Activated effector memory CD4-positive, alpha-beta T cell treated with anti-CD3 and anti-CD28 coated beads, Interleukin-2, amount 50 U/mL, for 16 hours (primary cell): ENCODE measurements around the gene SYCE3.

Experiments
- DNase-seq: peaks from one replicate; pipeline ENCODE4 v3.0.0-alpha.2; 2020

The SYCE3 gene

DNA sequence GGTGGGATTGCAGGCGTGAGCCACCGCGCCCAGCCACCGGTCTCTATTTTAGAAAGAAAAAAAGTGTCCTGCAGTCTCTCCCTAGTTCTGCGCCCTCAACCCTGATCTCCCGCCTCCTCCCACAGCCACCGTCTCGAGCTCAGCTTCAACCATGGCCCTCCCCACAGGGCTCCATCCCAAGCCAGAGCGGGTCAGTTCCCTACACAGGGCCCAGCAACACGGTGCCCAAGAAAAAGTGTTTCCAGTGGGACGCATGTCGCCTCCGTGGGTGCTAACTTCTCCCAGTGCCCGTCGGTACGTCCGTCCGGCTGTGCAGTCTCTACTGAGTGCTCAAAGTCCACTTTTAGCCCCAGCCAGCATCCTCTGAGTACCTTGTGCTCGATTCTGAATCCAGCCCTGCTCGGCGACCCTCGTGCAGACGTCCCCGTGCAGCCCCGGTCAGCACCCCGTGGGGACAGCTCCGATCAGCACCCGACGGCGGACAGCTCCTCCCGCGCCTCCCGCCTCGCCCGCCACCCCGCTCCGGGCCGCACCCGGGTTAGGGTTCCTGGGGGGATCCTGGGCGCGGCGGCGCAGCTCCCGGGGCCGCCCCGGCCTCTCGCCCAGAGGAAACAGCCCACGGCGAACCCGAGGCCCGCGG lies 37.2 kb upstream of the SYCE3 start:
- DNase-seq: peak; percentile 84

DNA sequence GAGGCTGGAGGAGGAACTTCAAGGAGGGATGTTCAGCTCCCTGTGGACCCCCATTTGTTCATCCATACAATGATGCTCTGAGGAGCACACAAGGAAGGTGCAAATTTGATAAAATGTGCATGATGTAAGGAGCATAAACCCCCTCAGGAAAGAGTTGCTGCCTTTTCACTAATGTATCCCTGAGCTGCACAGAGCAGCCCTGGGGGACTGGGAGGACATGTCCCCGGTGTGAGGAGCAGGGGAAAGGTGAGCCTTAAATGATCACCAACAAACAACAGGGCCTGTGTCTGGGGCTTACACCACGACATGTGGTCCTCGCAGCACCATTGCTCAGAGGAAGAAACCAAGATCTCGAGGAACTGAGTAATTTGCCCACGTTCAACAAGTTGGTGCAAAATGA lies 34.4 kb upstream of the SYCE3 start:
- no peak for DNase-seq

DNA sequence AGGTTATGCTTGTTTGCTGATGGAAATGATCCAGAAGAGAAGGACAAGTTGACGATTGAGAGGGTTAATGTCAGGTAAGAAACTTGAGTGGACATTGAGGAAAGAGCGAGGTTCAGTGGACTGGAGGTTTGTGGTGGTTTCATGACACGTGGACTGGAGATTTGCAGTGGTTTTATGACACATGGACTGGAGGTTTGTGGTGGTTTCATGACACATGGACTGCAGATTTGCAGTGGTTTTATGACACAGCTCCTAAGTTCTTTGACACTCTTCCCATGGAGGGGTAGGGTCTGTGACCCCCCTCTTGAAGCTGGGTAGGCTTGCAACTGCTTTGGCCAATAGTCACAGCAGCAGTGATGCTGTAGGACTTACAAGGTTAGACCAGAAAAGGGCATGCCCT lies 32.5 kb upstream of the SYCE3 start:
- DNase-seq: no peak

DNA sequence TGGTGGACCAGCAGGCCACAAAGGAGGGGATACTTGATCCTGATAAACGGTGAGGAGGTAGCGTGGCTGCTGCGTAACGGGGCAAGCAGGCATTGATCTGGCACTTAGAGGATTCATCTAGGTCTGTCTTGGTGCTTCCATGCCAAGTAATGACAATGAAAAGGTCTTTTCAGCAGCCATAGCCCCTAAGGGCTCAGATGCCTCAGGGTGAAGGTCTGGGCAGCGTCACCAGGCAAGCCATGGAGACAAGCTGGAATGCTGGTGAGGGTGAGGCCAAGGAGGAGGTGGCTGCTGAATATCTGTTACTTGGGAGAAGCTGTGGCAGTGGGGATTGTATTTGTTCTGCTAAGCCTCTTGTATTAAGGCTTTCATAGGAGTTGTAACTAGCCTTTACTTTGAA lies 24.7 kb upstream of the SYCE3 start:
- no peak for DNase-seq

DNA sequence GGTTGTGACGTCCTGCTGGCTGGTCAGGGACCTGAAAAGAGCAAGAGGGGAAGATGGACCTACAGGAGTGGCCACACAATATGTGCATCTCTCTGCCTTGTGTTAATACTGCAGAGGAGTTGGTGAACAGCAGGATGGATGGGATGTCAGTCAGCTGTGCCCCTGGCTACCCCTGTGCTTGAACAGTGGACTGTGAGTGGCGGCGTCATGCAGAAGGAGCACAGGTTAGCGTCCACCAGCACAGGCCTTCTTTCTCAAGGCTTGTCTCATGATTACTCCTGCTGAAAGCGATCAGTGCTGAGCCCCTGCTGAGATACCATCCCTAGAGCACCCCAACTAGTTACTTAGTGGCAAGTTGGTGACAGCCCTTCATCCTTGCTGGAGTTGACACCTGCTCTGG lies 23.7 kb upstream of the SYCE3 start:
- DNase-seq: no peak

DNA sequence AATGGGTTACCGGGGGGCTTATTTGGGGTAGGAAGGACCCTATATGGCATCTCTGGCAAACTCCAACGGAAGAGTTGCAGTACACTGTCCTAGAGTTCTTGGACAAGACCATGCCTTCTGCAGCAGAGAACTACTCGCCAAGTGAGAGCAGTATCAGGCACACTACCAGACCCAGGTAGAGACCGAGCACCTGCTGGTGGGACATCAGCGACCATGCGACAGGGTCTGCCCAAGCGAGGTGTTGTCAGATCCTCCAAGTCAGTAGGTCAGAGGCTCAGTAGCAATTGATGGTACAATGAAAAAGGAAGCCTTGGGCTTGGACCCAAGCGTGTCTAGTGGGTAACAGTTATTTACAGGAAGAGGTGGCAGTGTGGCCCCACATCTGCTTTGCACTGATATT lies 23.1 kb upstream of the SYCE3 start:
- DNase-seq: no peak

DNA sequence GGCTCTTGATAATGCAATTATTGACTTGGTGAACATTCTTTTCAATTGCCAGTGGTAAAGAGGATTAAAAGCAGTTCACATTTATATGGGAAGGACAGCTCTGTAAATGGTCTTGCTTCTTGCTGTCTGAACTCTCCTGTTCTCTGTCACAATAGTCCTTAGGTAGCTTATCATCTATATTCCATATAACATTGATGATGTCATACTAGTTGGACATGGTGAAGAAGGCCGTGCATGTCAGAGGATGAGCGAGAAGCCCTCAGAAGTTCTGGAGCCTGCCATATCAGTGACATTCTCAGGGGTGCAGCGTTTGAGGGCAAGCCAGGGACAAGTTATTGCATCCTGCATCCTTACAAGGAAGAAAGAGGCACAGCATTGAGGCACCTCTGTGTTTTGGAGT lies 22.5 kb upstream of the SYCE3 start:
- DNase-seq: no peak

DNA sequence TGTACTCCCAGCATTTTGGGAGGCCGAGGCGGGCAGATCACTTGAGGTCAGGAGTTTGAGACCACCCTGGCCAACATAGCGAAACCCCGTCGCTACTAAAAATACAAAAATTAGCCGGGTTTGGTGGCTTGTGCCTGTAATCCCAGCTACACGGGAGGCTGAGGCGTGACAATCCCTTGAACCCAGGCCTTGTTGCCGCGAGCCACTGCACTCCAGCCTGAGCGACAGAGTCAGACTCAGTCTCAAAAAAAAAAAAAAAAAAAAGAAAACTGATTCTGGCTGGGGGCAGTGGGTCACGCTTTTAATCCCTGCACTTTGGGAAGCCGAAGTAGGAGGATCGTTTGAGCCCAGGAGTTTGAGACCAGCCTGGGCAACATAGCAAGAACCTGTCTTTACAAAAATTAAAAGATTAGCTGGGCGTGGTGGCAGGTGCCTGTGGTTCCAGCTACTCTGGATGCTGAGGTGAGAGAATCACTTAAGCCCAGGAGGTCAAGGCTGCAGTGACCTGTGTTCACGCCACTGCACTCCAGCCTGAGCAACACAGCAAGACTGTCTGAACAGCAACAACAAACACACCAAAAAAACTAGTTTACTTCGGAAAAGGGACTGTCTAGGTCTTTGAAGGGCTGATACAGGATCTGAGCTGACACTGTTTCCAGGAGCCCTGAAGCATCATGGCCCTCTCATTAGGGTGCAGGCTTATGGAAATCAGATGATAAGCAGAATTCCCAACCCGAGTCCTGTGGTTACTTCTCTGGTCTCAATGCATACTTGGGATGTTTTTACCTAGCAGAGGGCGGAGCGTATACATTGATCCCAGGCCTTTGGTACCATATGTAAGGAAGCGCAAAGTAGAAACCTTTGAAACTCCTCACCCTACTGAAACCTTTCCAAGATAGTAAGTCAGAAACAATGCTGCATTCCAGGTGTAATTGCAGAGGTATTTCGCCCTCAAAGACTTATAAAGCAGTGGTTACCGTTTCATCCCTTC lies 21.7 kb upstream of the SYCE3 start:
- DNase-seq: no peak

DNA sequence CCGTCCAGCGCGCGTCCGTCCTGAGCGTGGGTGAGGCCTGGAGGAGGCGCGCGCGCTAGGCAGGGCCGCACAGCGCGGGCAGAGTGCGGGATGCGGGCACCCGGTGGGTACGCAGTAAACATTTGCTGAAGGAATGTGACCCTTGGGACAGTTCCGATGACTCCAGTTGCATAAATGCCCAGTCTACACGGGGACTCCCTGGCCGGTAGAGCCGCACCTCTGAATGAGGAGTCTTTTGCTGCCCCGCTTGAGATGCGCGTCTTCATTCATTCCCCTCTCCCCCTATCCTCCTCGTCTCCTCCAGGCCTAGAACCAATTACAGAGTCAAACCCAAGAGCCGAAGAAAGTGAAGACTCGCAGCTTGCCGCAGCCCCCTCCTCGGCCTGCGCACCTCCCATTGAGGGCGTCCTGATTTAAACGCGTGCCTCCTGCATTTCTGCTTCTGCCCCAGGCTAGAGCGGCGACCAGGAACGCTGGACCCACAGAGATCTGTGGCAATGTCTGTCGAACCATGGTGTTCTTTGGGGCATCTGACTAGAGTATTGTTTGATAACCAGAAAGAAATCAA lies 20.7 kb upstream of the SYCE3 start:
- DNase-seq: no peak

DNA sequence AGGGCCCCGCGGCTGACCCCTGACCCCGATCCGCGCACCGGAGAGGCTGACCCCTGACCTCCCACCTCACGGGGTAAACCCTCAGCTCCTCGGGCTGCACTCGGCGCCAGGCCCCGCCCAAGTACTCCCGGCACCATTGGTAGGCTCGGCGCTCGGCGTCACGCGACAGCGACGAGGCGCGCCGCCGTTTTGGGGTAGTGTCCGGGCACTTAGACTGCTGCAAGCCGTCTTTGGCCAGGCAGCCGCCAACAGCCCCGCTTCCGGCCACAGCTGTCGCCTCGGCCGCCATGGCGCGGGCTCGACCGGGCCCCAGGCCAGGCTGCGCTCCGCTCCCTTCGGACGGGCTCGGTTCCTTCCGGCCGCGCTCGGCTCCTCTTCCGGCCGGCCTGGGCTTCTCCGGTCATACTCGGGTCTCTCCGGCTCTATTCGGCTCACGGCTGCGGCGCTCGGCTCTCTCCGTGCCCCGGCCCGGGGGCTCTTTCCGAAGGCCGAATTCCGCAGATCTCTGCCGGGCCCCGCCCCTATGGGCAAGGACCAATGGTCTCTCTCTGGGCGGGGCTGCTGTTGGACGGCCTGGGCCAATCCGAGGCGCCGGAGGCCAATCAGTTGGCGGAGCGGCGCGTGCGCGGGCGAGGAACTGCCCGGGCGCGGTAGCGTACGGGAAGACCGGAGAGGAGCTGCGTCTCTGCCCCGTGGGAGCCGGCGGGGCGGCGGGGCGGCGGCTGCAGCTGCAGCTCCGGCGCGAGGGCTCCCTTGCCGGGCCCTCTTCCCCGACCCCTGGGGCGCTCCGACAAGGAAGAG lies 20.0 kb upstream of the SYCE3 start, which contains the start of gene CHKB:
TSS of gene CHKB (minus strand) at position 357 of the 801 bp plus-strand sequence. CDS start at position 289, 68 bp downstream.
- peak; percentile 100 for DNase-seq

DNA sequence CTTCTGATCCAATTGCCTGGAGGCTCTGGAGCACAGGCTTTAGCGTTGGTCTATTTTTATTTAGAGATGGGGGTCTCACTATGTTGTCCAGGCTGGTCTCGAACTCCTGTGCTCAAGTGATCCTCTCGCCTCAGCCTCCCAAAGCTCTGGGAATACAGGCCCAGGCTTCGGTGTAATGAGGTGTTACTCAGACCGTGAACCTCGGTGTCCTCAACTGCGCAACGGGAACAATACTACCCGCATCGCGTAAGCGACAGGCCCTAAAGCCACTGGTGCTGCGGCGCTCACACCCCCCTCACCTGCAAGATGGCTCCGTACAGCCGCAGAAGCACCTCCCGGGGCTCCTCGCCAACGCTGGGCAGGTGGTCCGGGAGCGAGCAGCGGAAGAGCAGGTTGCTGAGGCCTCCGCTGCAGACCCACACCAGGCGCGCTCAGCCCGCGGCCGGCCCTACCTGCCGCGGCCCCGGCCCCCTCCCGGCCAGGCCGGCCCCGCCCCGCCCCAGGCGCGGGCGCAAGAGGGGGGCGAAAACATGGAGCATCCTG lies 19.3 kb upstream of the SYCE3 start:
- DNase-seq: peak; percentile 76

DNA sequence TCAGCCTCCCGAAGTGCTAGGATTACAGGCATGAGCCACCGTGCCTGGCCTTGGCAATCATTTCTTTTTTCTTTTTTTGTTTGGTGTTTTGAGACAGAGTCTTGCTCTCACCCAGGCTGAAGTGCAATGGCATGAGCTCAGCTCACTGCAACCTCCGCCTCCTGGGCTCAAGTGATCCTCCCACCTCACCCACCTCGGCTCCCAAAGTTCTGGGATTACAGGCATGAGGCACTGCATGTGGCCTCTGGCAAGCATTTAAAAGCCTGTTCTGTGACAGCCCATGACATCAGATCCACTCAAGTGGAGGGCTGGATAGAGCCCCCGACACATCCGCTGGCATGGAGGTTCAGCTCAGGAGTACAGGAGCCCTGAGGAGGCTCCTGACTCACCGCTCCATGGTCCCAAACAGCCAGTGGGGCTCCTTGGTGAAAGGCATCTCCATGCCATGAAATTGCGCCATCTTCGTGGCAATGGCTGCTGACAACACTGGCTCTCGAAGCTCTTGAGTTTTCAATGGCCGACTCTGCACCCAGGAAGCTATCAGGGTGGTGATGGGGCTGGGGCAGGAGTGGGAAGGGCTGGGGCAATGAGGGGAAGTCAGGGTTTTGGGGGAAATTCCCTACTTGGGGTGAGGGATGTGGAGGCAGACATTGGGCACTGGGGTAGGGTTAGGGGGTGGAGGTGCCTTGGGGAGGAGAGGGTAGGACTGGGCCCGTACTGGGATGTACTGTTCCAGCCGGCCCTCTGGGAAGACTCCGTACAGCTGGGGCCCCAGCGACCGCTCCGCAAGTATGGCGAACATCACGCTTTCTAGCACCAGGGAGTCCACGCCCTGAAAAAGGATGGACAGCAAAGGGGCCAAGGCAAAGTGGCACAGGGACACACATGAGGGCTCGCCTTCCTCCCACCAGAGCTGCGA lies 18.6 kb upstream of the SYCE3 start:
- DNase-seq: no peak

DNA sequence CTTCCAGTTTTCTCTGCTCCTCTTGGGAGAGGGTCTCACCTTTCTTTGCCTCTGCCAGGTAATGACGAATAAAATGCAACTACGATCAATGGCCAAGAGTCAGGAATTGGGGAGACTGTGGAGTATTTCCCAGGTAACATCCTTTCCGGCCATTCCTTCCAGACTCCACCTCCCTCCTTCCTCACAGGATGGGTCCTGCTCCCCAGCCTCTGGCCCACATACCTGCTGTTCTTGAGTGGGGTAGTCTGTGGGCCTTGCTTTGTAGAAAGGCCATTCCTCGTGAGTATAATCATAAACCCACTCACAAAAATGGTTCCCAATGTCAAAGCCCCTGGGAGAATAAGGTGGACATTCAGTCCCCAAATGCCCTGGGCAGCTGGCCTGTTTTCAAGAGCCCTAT lies 17.0 kb upstream of the SYCE3 start:
- DNase-seq: no peak

DNA sequence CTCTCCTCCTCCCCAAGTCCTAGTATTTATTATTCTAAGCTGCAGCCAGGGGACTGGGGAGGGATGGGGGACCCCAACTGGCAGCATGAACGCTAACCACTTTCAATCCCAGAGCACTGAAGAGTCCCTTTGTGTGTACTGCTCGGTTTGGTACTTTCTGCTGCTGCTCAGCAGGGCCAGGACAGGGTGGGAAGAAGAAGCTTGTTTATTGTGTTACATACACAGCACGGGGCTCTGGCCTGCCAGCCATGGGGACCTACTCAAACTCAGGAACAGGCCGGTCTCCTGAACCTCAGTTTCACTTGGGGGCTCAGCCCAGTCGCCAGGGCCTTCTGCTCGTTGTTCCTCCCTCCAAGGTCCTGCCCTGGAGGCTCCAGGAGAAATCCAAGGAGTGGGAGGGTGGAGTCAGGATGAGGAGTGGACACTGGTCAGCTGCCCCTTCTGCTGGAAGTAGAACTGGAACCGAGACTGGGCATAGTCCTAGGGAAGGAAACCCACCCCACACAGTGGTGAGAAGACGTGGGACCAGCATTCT lies 16.1 kb upstream of the SYCE3 start:
- DNase-seq: no peak

DNA sequence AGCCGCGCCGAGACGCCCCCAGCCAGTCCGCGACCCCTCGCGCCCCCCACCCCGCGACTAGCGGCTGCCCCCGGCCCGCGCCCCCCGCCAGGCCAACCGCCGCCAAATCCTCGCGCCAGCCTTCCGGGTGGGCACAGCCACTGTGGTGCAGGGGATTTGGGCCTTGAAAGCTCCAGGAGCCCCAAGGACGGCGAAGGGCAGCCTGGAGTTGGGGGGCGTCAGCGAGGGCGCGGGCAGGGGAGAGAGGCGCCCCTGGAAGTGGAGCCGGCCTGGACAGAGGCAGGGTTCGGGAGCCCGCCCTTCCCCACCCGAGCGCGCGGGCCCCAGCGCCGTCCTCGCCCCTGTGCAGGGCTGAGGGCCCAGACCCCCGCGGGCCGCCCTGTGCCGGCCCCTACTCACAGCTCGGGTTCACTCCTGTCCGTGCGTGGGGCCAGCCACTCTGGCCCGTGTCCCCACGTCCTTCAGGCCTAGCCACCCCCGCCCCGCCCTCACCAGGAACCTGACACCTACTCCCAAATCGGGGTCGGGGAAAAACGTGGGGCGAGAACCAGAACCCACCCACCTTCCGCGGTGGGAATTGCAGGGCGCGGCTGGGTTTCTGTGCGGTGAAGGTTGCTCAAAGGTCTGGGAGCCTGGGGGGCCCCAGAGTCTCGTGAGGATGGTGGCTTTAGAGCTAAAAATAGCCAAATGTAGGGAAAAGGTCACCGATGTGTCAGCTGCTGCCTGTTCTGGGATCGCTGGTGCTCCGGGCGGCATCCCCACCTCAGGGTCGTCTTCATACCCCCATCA lies 15.5 kb upstream of the SYCE3 start, which contains the start of gene CPT1B:
TSS of gene CPT1B (minus strand) at position 441 of the 789 bp plus-strand sequence. CDS start 512 bp downstream, outside the sequence.
- DNase-seq: no peak

DNA sequence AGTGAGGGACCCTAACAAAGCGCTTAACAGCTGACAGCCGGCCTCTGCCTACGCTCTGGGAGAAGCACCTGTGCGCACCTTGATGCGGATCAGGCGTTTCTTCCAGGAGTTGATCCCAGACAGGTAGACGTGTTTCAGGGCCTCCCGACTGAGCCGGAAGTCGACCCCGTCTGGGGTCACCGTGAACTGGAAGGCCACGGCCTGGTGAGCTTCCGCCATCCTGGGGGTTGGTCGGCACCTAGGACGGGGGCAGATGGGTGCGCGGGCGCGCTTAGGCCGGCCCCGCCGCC lies 14.9 kb upstream of the SYCE3 start:
- DNase-seq: no peak

DNA sequence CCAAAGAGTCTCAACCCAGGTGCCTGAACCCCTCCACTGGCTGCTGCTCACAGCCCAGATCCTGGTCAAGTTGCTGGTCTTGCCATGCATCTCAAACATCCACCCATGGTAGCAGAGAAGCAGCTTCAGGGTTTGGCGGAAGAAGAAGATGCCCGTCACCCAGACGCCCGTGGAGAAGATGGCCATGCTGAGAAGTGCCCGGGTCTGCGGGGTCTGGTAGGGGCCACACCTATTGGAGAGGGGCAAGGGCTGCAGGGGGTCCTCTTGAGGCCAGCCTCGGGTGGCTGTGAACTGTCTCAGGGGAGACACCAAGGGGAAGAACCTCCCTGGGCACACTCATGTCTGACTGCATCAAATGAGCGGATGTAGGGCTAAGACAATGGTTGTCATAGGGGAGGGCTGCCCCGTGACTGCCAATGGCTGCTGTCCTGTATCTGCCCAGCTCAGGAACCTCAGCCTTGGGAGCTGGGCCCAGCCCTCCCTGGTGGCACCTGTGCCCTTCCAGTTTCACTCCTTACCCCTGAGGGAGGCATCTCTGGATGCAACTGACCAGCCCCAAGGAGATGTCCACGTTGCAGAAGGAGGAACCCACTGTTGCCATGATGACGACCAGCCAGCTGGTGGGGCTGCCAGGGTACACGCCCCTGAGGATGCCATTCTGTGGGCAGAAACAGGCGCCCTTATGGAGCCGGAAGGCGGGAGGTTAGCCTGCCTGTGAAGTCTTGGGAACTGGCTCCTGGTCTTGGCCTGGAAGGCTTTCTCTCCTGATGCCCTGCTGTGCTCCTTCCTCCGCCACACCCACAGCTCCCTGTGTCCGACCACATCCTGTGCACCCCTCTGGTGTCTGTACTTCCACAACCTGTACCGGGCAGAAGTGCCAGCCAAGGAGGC lies 14.3 kb upstream of the SYCE3 start:
- DNase-seq: no peak

DNA sequence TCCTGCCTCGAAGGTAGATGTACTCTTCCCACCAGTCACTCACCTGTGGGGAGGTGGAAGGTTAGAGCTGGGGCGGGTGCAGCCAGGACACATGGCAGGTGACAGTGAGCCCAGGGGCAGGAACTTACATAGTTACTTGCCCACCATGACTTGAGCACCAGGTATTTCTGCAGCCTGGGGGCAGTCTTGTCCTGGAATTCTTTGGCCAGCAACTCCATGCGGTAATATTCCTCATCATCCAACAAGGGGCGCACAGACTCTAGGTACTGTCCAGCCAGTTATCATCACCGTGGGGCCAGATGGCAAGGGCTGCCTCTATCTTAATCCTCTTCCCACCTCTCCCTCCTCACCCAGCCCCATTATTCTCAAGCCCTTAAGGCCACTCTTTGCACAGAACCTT lies 13.4 kb upstream of the SYCE3 start:
- DNase-seq: no peak

DNA sequence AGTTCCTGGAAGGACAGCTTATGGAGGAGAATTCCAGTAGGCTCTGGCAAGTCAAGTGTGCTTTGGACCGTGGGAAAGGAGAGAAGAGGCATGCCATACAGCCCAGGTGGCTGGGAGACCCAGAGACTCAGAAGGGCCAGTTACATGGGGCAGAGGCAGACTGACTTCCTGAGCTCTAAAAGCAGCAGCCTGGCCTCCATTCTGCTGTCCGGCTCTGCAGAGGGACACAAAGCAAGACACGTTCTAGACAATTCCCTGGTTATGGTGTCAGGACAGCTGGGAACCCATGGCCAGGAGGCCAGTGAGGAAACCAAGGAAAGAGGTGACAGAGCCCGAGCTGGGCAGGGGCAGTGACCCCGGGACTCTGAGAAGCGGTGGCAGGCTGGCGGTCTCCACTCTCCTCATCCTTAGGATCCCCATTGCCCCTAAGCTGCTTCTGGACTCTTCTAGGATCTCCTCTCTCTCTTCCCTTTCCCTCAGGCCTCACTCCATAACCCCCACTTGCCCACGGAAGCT lies 12.8 kb upstream of the SYCE3 start:
- DNase-seq: no peak
